T-helper 22 cell (primary cell): Measurements from ENCODE around the gene DUSP9.
"Not testable (repeated sequence)": the region's sequence is repeated elsewhere in the genome, so short reads cannot be mapped to it uniquely, and the experiment has no call there.

Experiments used
- DNase-seq: peaks from one replicate; pipeline ENCODE4 v3.0.0-alpha.2; 2020; ENCODE audit warnings: low read depth

The DUSP9 gene

GRCh38 chrX:153691032-153691827 is 44.2 kb downstream of the DUSP9 start:
- DNase-seq: not testable (repeated sequence)

GRCh38 chrX:153692003-153692402 is 45.0 kb downstream of the DUSP9 start:
- no peak for DNase-seq

GRCh38 chrX:153692611-153693156 is 45.7 kb downstream of the DUSP9 start:
- DNase-seq: no peak

- DNase-seq: no peak
Observed at GRCh38 chrX:153693216-153694086, 46.4 kb downstream of the DUSP9 start.

GRCh38 chrX:153694256-153694655 is 47.3 kb downstream of the DUSP9 start:
- DNase-seq: not testable (repeated sequence)

GRCh38 chrX:153694687-153695270 is 47.8 kb downstream of the DUSP9 start:
- no peak for DNase-seq

GRCh38 chrX:153696100-153696499 is 49.1 kb downstream of the DUSP9 start:
- DNase-seq: no peak

GRCh38 chrX:153696538-153696937 is 49.5 kb downstream of the DUSP9 start:
- not testable (repeated sequence) for DNase-seq

GRCh38 chrX:153696986-153697722 is 50.2 kb downstream of the DUSP9 start:
- not testable (repeated sequence) for DNase-seq

GRCh38 chrX:153697924-153698865 is 51.2 kb downstream of the DUSP9 start:
- no peak for DNase-seq

GRCh38 chrX:153699210-153699783 is 52.3 kb downstream of the DUSP9 start:
- not testable (repeated sequence) for DNase-seq

- not testable (repeated sequence) for DNase-seq
Observed at GRCh38 chrX:153699784-153700371, 52.9 kb downstream of the DUSP9 start.

- DNase-seq: no peak
Observed at GRCh38 chrX:153700376-153700945, 53.5 kb downstream of the DUSP9 start.
